GM18868 (cell line): ENCODE data around the gene ZNF778.
"Not testable (repeated sequence)": the region's sequence is repeated elsewhere in the genome, so short reads cannot be mapped to it uniquely, and the experiment has no call there.

ENCODE experiments used
- ATAC-seq: cut with Tn5 transposase; IDR thresholded peaks from one replicate; pipeline ENCODE4 v1.9.1; 2021; ENCODE audit warnings: mild to moderate bottlenecking, moderate library complexity; ENCODE audit not compliant: unreplicated experiment

ZNF778 gene

GRCh38 chr16:89248196-89248982 lies 30.9 kb downstream of the ZNF778 start:
- no peak for ATAC-seq

DNA sequence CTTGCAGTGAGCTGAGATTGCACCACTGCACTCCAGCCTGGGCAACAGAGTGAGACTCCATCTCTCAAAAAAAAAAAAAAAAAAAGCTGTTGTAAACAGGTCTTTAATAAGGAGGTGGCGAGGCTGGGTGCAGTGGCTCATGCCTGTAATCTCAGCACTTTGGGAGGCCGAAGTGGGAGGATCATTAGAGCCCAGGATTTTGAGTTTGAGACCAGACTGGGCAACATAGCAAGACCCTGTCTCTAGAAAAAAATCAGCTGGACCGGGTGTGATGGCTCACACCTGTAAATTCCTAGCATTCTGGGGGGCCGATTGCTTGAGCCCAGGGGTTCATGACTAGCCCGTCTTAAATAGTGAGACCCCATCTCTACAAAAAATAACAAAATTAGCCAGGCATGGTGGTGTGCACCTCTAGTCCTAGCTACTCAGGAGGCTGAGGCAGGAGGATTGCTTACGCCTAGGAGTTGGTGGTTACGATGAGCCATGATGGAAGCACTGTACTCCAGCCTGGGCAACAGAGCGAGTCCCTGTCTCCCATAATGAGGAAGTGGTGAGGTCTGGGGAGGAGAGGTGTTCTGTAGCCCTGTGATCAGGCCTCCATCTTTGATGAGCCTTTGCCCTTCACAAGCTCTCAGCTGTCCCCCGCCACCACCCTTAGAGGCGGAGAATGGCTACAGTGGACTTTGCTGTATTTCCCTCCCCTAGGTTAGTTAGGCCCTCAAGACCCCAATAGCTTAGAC lies 36.2 kb downstream of the ZNF778 start:
- no peak for ATAC-seq

DNA sequence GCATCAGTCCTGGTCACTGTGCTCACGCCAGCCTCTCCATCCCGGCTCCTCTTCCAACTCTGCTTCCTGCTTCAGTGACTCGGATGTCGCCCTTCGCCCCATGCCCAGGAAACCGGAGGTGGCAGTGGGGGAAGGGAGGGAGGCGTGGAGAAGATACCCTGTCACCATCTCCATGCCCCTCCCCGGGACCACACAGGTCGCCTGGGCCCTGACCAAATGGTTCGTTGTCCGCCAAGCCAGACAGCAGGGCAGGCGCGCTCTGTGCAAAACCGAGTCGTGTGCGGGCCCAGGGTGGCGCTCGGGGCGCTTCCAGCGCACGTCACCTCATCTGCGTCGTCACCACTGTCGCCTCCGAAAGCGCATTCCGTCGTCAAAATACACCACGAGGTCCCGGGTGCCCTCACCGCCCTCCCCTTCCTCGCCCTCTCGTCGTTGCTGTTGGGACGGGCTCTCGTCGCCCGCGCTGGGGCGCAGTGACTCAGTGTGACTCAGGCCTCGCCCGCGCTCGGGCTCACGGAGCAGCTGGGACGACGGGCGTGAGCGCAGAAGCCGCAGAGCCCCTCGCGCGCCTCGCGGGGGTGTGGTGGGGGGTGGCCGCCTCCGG lies 39.2 kb downstream of the ZNF778 start:
- no peak for ATAC-seq

- no peak for ATAC-seq
Measured at GRCh38 chr16:89257281-89257731, 39.8 kb downstream of the ZNF778 start.

GRCh38 chr16:89257757-89258465 lies 40.4 kb downstream of the ZNF778 start:
- no peak for ATAC-seq

GRCh38 chr16:89259901-89260300 lies 42.4 kb downstream of the ZNF778 start:
- ATAC-seq: not testable (repeated sequence)

DNA sequence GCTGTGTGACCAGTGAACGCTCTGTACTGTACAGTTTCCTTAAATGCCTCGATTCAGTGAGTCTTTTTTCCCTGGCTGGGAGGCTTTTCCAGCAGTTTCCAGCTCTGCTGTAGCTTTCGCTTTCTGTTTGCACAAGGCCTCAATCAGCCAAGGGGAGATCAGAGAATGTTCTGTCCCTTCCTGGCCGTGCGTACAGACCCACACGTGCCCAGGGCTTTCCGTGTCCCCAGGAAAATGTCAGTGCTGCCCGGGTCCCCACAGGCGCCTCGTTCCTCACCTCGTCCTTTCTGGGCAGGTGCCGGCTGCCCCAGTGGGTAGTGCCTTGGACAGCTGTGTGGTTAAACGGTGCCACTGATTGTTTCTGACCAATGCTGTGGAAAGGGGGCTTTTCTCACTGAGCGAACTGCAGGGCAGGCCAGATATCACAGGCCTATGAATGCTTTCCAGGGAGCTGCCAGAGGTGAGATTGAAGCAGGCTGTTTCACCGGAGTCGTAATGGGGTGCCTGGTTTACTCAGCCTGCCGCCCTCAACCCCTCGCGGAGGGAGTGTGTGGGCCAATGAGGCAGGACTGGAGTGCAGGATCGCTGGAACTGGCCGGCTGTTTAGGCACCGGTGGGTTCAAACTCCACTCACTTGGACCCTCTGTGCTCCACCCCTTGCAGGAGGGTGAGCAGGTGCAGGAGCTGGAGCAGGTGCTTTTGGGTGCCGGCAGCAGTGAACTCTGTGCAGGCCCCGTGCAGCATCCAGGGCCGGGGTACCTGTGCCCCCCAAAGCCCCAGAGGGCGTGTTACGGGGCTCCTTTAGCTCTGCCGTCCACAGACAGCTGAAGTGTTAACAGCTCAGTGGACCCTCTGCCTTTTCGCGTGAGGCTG lies 44.4 kb downstream of the ZNF778 start:
- no peak for ATAC-seq

- no peak for ATAC-seq
Measured at GRCh38 chr16:89264800-89265550, 47.5 kb downstream of the ZNF778 start.

DNA sequence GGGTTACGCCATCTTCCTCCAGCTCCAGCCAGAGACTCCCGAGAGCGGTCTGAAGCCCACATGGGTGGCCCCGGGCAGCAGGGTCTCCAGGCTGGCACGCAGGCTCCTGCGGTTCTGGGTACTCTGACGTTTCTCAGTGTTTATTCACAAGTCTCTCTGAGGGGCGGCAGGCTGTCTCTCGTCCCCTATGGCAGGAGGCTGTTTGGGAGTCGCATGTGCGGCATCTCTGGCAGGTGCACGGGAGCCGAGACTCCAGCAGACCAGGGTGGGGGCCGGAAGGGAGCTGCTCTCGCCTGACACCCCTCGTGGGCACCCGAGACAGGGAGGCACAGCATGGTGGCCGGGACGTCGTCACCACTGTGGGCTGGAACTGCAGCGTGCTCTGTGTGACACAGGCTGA lies 48.1 kb downstream of the ZNF778 start:
- no peak for ATAC-seq

DNA sequence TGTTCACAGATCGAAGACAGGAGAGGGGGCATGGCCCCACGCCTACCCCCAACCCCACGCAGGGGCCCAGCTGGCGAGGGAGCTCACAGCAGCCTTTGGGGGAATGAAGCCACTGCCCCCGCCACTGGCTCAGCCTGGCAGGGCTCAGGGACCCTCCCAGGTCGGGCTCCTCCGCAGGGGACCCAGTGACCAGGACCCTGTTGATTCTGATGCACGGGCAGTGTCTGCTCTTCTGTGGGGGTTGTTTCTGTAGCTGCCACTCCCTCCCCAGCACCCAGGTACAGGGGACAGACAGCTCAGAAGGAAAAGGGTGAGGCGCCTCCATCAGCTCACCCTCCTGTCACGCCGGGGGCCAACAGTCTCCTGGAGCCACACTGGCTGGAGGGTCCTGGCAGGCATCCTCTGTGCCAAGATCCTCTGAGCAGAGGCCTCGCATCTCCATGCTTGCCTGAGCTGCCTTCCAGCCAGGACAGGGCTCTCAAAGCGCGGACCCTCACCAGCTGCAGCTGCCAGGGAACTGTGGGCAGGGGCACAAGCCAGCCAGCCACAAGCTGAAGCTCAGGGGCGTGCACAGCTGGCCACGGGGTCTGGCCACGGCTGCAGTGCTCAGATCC lies 49.1 kb downstream of the ZNF778 start:
- no peak for ATAC-seq

- ATAC-seq: not testable (repeated sequence)
Measured at GRCh38 chr16:89267746-89268145, 50.2 kb downstream of the ZNF778 start.

DNA sequence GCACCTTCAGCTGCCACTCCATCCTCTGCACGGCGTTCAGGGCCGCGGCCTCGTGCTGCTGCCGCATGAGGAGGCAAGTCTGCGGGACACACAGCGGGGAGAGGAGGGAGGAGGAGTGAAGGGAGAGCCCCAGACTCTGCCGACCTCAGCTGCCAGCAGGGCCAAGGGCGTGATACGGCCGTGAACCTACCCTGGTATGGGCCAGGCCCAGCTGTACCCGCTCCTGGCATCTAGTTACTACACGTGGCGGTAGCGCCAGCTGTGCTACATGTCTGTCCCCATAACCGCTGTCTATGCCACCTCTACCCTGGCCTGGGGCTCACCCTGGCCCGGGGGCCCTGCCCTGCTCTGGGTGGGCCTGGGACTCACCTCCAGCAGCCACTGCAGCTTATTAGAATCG lies 51.1 kb downstream of the ZNF778 start:
- ATAC-seq: no peak

GRCh38 chr16:89268987-89269735 lies 51.7 kb downstream of the ZNF778 start:
- no peak for ATAC-seq

DNA sequence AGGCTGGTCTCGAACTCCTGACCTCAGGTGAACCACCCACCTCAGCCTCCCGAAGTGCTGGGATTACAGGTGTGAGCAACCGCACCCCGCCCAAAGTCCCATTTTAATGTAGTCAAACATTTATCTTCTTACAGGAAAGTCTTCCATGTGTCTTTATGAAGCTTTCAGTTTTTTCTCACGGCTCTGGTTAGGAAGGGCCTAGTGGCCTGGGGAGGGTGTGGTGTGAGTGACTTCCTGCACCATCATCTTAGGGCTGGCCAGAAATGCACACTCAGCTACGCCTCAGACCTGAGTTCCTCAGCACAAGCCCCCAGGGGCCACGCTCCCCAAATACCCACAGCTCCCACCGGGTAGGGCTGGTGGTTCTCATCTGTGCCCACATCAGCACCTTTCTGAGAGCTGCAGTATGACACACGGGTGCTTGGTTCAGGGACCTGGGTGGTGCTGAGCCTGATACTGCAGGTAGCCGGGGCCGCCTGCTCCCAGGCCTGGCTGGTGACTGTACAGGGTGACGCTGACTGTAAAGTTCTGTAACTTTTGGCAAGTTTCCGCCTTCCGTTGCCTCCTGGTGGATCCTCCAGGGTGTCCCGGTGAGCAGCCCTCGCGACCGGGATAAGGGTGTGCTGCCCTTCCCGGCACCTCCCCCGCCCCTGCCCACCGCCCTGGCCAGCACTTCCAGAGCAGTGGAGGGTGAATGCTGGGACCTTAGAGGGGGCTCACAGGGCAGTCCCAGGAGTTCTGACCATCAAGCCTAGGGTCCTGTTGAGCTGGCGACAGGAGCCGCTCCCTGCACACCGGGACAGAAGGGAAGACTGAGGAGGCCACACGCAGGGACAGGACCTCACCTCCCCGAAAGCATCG lies 52.5 kb downstream of the ZNF778 start:
- no peak for ATAC-seq

DNA sequence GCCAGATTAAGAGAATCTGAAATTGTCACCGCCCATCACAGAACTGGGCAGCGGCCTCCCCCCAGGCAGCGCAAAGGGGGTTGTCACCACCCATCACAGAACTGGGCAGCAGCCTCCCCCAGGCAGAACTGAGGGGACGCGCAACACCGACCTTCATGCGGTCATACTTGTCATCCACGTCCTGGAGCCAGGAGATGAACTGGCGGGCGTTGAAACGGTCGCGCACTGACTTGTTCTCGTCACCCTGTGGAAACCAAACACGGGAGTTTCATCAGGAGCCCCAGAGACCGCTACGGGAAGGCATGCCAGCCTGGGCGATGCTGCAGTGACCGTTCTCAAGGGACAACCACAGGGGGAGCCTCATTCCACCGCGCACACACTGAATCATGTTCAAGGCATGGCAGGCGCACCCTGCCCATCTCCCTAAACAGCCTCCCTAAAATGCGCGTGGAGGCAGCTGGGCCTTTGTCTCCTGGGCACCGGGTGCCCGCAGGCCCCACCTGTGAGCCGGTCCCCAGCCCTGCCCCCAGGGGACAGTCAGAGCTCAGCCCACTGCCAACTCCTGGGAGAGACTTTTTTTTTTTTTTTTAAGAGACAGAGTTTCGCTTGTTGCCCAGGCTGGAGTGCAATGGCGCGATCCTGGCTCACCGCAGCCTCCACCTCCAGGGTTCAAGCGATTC lies 53.3 kb downstream of the ZNF778 start:
- no peak for ATAC-seq

GRCh38 chr16:89272631-89273030 lies 55.1 kb downstream of the ZNF778 start:
- no peak for ATAC-seq
